GM23338 (cell line): ENCODE measurements around the gene PDE6A. TPM values are rescaled to one million over a fixed set of nuclear protein-coding genes. Genes with fewer than 3 reads are reported as not detected.

ENCODE experiments used
- ATAC-seq: fragments of 200-7000 bp; cut with Tn5 transposase; 3 replicates; pipeline ENCODE4 v1.9.1; 2020
- DNase-seq: peaks from one replicate; pipeline ENCODE4 v3.0.0-alpha.2; 2015; ENCODE audit warnings: low spot score
- H2AFZ ChIP-seq: fragments of 200-600 bp; sonication (generic); 2 replicates; pipeline ENCODE4 v1.8.0; 2016; ENCODE audit warnings: antibody characterized with exemption, mild to moderate bottlenecking, moderate library complexity
- H3F3A ChIP-seq: fragments of 200-600 bp; sonication (generic); replicated peaks from 2 replicates; pipeline ENCODE4 v1.8.0; 2017; ENCODE audit warnings: antibody characterized with exemption, mixed run types, low read depth
- H3K27ac ChIP-seq: fragments of 200-600 bp; sonication (generic); 2 replicates; pipeline ENCODE4 v1.6.1; 2016; ENCODE audit warnings: low read depth
- H3K27me3 ChIP-seq: fragments of 200-600 bp; sonication (generic); 2 replicates; pipeline ENCODE4 v1.8.0; 2016; ENCODE audit warnings: mild to moderate bottlenecking, mixed run types, moderate library complexity; ENCODE audit not compliant: insufficient read depth
- H3K36me3 ChIP-seq: fragments of 200-600 bp; sonication (generic); 2 replicates; pipeline ENCODE4 v1.8.0; 2016; ENCODE audit warnings: mild to moderate bottlenecking; ENCODE audit not compliant: insufficient read depth
- H3K4me1 ChIP-seq: fragments of 200-600 bp; sonication (generic); 2 replicates; pipeline ENCODE4 v1.8.0; 2016; ENCODE audit warnings: mild to moderate bottlenecking, moderate library complexity; ENCODE audit not compliant: insufficient read depth
- H3K4me2 ChIP-seq: fragments of 200-600 bp; sonication (generic); 2 replicates; pipeline ENCODE4 v1.7.1; 2017; ENCODE audit warnings: mixed run types
- H3K4me3 ChIP-seq: fragments of 200-600 bp; sonication (generic); 2 replicates; pipeline ENCODE4 v1.6.1; 2016; ENCODE audit warnings: mixed run types
- H3K79me2 ChIP-seq: fragments of 200-600 bp; sonication (generic); replicated peaks from 2 replicates; pipeline ENCODE4 v1.8.0; 2017; ENCODE audit warnings: mild to moderate bottlenecking; ENCODE audit not compliant: insufficient read depth
- H3K9me2 ChIP-seq: fragments of 200-600 bp; sonication (generic); 2 replicates; pipeline ENCODE4 v1.8.0; 2017; ENCODE audit not compliant: insufficient read depth
- H4K20me1 ChIP-seq: fragments of 200-600 bp; sonication (generic); replicated peaks from 2 replicates; pipeline ENCODE4 v1.8.0; 2017; ENCODE audit warnings: mild to moderate bottlenecking; ENCODE audit not compliant: insufficient read depth
- H3K27ac Mint-ChIP-seq: 2 replicates; pipeline ENCODE4 v1.8.0; 2020; ENCODE audit warnings: inconsistent platforms, mild to moderate bottlenecking, moderate library complexity, mixed read lengths
- H3K27me3 Mint-ChIP-seq: 3 replicates; pipeline ENCODE4 v1.8.0; 2022; ENCODE audit warnings: low read depth, mild to moderate bottlenecking, moderate library complexity, mixed read lengths, inconsistent platforms; ENCODE audit not compliant: insufficient read depth, poor library complexity
- H3K36me3 Mint-ChIP-seq: 3 replicates; pipeline ENCODE4 v1.8.0; 2021; ENCODE audit warnings: low read depth, mild to moderate bottlenecking, inconsistent platforms, moderate library complexity, mixed read lengths
- H3K4me1 Mint-ChIP-seq: 3 replicates; pipeline ENCODE4 v1.8.0; 2020; ENCODE audit warnings: mild to moderate bottlenecking, inconsistent platforms, mixed read lengths
- H3K4me3 Mint-ChIP-seq: 3 replicates; pipeline ENCODE4 v1.8.0; 2021; ENCODE audit warnings: moderate library complexity, mild to moderate bottlenecking, inconsistent platforms, mixed read lengths
- H3K9me3 Mint-ChIP-seq: 3 replicates; pipeline ENCODE4 v1.8.0; 2020; ENCODE audit warnings: moderate library complexity, mild to moderate bottlenecking, inconsistent platforms, mixed read lengths
- CREB1 ChIP-seq: fragments of 250-450 bp; sonication (Bioruptor Pico); IDR thresholded peaks from 2 replicates; pipeline ENCODE4 v1.5.0; 2020; ENCODE audit warnings: low read depth, mild to moderate bottlenecking, moderate library complexity
- EZH2 ChIP-seq: fragments of 200-600 bp; sonication (generic); IDR thresholded peaks from one replicate; pipeline ENCODE4 v1.8.0; 2017; ENCODE audit warnings: antibody characterized with exemption, mild to moderate bottlenecking, low read depth; ENCODE audit not compliant: unreplicated experiment
- EZH2phosphoT487 ChIP-seq: fragments of 200-600 bp; sonication (generic); IDR thresholded peaks from one replicate; pipeline ENCODE4 v1.8.1; 2018; ENCODE audit warnings: antibody characterized with exemption; ENCODE audit not compliant: unreplicated experiment
- JUNB ChIP-seq: IDR thresholded peaks from one replicate; pipeline ENCODE4 v1.6.1; 2016; ENCODE audit warnings: antibody characterized with exemption; ENCODE audit not compliant: unreplicated experiment
- NANOG ChIP-seq: IDR thresholded peaks from 2 replicates; pipeline ENCODE4 v1.6.1; 2016; ENCODE audit warnings: antibody characterized with exemption, borderline replicate concordance
- POLR2AphosphoS5 ChIP-seq: IDR thresholded peaks from 2 replicates; pipeline ENCODE4 v1.6.1; 2016; ENCODE audit warnings: antibody characterized with exemption, low read depth
- STAT1 ChIP-seq: IDR thresholded peaks from one replicate; pipeline ENCODE4 v1.6.1; 2016; ENCODE audit warnings: antibody characterized with exemption; ENCODE audit not compliant: unreplicated experiment
- ZNF114 ChIP-seq: fragments of 250-450 bp; sonication (Bioruptor Pico); IDR thresholded peaks from 2 replicates; pipeline ENCODE4 v1.5.0; 2020; ENCODE audit warnings: mild to moderate bottlenecking, moderate library complexity
- ZNF331 ChIP-seq: fragments of 250-450 bp; sonication (Bioruptor Pico); IDR thresholded peaks from 2 replicates; pipeline ENCODE4 v1.5.0; 2020; ENCODE audit warnings: low read depth, mild to moderate bottlenecking, moderate library complexity
- polyA plus RNA-seq: library from polyadenylated mRNA; unstranded; fragments of >200 nt; fragmentation: Nextera tagmentation; extraction: Ambion mirVana; gene quantifications from 2 replicates; pipeline ENCODE4 v1.2.1, GENCODE V29; 2016
- total RNA-seq: library from RNA; depleted of rRNA; stranded (reverse); fragments of >200 nt; shearing (Covaris generic); gene quantifications from 2 replicates; pipeline ENCODE4 v1.2.3, GENCODE V29; 2014
- TF ChIP-seq, protein P1 (sequence below): IDR thresholded peaks from one replicate; pipeline ENCODE4 v1.6.1; 2018; ENCODE audit warnings: antibody characterized with exemption; ENCODE audit not compliant: unreplicated experiment
- TF ChIP-seq, protein P2 (sequence below): IDR thresholded peaks from 2 replicates; pipeline ENCODE4 v1.6.1; 2016; ENCODE audit warnings: antibody characterized with exemption
- TF ChIP-seq, protein P3 (sequence below), 2 experiments: fragments of 200-600 bp in 1 of 2; sonication (generic) in 1 of 2; conservative IDR thresholded peaks; 2 replicates each; pipeline versions ENCODE4 v1.5.1 to v1.6.1; 2016 to 2017; ENCODE audit warnings: antibody characterized with exemption in 2 of 2, low read depth in 2 of 2, mild to moderate bottlenecking in 2 of 2, moderate library complexity in 1 of 2
- TF ChIP-seq, protein P4 (sequence below): fragments of 250-450 bp; sonication (Bioruptor Pico); IDR thresholded peaks from 2 replicates; pipeline ENCODE4 v1.5.0; 2020; ENCODE audit warnings: mild to moderate bottlenecking, moderate library complexity

PDE6A gene
- total and polyA plus RNA-seq, 2 experiments from 2014 or later = 0.08 TPM; not detected in 1

- Histone ChIP-seq H3K27ac (no peak overlapping the region), H3K36me3 (no peaks in the 10 kb centered on the region), H2AFZ (peak overlapping the region; percentile 47; the same call in 1 of the 2 replicates), H3F3A (no peaks in the 10 kb centered on the region), H3K4me3 (no peak overlapping the region), H4K20me1 (no peaks in the 10 kb centered on the region), H3K9me2 (no peaks in the 10 kb centered on the region), H3K4me2 (no peak overlapping the region), H3K4me1 (no peaks in the 10 kb centered on the region), H3K79me2 (no peaks in the 10 kb centered on the region), H3K27me3 (no peaks in the 10 kb centered on the region)
- no peak overlapping the region for H3K4me3 Mint-ChIP-seq
- ATAC-seq (no peak), DNase-seq (no peak)
- H3K36me3 Mint-ChIP-seq = no peaks in the 10 kb centered on the region
- no peaks in the 10 kb centered on the region for H3K4me1 Mint-ChIP-seq
- H3K27me3 Mint-ChIP-seq = no peaks in the 10 kb centered on the region
- TF ChIP-seq CREB1 (no peak), EZH2 (no peak), JUNB (no peak), POLR2AphosphoS5 (no peak), ZNF114 (no peak), STAT1 (no peak), NANOG (no peak), EZH2phosphoT487 (no peak), ZNF331 (CRISPR knock-in tag) (no peak)
- TF ChIP-seq, protein P1, sequence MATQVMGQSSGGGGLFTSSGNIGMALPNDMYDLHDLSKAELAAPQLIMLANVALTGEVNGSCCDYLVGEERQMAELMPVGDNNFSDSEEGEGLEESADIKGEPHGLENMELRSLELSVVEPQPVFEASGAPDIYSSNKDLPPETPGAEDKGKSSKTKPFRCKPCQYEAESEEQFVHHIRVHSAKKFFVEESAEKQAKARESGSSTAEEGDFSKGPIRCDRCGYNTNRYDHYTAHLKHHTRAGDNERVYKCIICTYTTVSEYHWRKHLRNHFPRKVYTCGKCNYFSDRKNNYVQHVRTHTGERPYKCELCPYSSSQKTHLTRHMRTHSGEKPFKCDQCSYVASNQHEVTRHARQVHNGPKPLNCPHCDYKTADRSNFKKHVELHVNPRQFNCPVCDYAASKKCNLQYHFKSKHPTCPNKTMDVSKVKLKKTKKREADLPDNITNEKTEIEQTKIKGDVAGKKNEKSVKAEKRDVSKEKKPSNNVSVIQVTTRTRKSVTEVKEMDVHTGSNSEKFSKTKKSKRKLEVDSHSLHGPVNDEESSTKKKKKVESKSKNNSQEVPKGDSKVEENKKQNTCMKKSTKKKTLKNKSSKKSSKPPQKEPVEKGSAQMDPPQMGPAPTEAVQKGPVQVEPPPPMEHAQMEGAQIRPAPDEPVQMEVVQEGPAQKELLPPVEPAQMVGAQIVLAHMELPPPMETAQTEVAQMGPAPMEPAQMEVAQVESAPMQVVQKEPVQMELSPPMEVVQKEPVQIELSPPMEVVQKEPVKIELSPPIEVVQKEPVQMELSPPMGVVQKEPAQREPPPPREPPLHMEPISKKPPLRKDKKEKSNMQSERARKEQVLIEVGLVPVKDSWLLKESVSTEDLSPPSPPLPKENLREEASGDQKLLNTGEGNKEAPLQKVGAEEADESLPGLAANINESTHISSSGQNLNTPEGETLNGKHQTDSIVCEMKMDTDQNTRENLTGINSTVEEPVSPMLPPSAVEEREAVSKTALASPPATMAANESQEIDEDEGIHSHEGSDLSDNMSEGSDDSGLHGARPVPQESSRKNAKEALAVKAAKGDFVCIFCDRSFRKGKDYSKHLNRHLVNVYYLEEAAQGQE = no peak
- TF ChIP-seq, protein P2, sequence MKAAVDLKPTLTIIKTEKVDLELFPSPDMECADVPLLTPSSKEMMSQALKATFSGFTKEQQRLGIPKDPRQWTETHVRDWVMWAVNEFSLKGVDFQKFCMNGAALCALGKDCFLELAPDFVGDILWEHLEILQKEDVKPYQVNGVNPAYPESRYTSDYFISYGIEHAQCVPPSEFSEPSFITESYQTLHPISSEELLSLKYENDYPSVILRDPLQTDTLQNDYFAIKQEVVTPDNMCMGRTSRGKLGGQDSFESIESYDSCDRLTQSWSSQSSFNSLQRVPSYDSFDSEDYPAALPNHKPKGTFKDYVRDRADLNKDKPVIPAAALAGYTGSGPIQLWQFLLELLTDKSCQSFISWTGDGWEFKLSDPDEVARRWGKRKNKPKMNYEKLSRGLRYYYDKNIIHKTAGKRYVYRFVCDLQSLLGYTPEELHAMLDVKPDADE = no peak
- TF ChIP-seq, protein P3, sequence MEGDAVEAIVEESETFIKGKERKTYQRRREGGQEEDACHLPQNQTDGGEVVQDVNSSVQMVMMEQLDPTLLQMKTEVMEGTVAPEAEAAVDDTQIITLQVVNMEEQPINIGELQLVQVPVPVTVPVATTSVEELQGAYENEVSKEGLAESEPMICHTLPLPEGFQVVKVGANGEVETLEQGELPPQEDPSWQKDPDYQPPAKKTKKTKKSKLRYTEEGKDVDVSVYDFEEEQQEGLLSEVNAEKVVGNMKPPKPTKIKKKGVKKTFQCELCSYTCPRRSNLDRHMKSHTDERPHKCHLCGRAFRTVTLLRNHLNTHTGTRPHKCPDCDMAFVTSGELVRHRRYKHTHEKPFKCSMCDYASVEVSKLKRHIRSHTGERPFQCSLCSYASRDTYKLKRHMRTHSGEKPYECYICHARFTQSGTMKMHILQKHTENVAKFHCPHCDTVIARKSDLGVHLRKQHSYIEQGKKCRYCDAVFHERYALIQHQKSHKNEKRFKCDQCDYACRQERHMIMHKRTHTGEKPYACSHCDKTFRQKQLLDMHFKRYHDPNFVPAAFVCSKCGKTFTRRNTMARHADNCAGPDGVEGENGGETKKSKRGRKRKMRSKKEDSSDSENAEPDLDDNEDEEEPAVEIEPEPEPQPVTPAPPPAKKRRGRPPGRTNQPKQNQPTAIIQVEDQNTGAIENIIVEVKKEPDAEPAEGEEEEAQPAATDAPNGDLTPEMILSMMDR (conservative IDR thresholded peaks at IDR 0.05; ENCODE audit: low read depth in 2 of 2) = no peak
- TF ChIP-seq, protein P4, sequence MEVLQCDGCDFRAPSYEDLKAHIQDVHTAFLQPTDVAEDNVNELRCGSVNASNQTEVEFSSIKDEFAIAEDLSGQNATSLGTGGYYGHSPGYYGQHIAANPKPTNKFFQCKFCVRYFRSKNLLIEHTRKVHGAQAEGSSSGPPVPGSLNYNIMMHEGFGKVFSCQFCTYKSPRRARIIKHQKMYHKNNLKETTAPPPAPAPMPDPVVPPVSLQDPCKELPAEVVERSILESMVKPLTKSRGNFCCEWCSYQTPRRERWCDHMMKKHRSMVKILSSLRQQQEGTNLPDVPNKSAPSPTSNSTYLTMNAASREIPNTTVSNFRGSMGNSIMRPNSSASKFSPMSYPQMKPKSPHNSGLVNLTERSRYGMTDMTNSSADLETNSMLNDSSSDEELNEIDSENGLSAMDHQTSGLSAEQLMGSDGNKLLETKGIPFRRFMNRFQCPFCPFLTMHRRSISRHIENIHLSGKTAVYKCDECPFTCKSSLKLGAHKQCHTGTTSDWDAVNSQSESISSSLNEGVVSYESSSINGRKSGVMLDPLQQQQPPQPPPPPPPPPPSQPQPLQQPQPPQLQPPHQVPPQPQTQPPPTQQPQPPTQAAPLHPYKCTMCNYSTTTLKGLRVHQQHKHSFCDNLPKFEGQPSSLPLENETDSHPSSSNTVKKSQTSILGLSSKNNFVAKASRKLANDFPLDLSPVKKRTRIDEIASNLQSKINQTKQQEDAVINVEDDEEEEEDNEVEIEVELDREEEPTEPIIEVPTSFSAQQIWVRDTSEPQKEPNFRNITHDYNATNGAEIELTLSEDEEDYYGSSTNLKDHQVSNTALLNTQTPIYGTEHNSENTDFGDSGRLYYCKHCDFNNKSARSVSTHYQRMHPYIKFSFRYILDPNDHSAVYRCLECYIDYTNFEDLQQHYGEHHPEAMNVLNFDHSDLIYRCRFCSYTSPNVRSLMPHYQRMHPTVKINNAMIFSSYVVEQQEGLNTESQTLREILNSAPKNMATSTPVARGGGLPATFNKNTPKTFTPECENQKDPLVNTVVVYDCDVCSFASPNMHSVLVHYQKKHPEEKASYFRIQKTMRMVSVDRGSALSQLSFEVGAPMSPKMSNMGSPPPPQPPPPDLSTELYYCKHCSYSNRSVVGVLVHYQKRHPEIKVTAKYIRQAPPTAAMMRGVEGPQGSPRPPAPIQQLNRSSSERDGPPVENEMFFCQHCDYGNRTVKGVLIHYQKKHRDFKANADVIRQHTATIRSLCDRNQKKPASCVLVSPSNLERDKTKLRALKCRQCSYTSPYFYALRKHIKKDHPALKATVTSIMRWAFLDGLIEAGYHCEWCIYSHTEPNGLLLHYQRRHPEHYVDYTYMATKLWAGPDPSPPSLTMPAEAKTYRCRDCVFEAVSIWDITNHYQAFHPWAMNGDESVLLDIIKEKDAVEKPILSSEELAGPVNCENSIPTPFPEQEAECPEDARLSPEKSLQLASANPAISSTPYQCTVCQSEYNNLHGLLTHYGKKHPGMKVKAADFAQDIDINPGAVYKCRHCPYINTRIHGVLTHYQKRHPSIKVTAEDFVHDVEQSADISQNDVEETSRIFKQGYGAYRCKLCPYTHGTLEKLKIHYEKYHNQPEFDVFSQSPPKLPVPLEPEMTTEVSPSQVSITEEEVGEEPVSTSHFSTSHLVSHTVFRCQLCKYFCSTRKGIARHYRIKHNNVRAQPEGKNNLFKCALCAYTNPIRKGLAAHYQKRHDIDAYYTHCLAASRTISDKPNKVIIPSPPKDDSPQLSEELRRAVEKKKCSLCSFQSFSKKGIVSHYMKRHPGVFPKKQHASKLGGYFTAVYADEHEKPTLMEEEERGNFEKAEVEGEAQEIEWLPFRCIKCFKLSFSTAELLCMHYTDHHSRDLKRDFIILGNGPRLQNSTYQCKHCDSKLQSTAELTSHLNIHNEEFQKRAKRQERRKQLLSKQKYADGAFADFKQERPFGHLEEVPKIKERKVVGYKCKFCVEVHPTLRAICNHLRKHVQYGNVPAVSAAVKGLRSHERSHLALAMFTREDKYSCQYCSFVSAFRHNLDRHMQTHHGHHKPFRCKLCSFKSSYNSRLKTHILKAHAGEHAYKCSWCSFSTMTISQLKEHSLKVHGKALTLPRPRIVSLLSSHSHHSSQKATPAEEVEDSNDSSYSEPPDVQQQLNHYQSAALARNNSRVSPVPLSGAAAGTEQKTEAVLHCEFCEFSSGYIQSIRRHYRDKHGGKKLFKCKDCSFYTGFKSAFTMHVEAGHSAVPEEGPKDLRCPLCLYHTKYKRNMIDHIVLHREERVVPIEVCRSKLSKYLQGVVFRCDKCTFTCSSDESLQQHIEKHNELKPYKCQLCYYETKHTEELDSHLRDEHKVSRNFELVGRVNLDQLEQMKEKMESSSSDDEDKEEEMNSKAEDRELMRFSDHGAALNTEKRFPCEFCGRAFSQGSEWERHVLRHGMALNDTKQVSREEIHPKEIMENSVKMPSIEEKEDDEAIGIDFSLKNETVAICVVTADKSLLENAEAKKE (CRISPR knock-in tag) = no peak
- H3K9me3 Mint-ChIP-seq = no peaks in the 10 kb centered on the region
- no peak overlapping the region for H3K27ac Mint-ChIP-seq
Measured at GRCh38 chr5:149930043-149930748, 14.4 kb downstream of the PDE6A start.
